ENCODE data around the gene HORMAD2.
"Not testable (repeated sequence)": the region's sequence is repeated elsewhere in the genome, so short reads cannot be mapped to it uniquely, and the experiment has no call there.

Gene HORMAD2

GRCh38 chr22:30200905-30201304 is 120.6 kb downstream of the HORMAD2 start:
- not testable (repeated sequence) for H3K36me3 ChIP-seq (ENCODE audit: control insufficient read depth, insufficient read depth, low read length); H3K4me3 ChIP-seq (ENCODE audit: low read depth, low read length)
- H3K4me1 ChIP-seq (ENCODE audit: control insufficient read depth, insufficient read depth, low read length): peaks cover 20% of the 10 kb centered on the region

GRCh38 chr22:30201945-30202344 is 121.7 kb downstream of the HORMAD2 start:
- Histone ChIP-seq H3K9ac (ENCODE audit: low read length) (no peak overlapping the region), H3K27ac (ENCODE audit: low read depth, low read length) (no peak overlapping the region)

More at GRCh38 chr22:30200905-30201304, 120.6 kb downstream of the HORMAD2 start:
- not testable (repeated sequence) for H3K27ac ChIP-seq (ENCODE audit: low read depth, low read length); H3K9ac ChIP-seq (ENCODE audit: low read length); H3K27me3 ChIP-seq (ENCODE audit: control insufficient read depth, insufficient read depth, low read length); H3K9me3 ChIP-seq (ENCODE audit: control insufficient read depth, insufficient read depth, low read depth, low read length)

GRCh38 chr22:30202531-30203006 is 122.3 kb downstream of the HORMAD2 start:
- peaks cover 6% of the 10 kb centered on the region; the same call in 1 of the 2 replicates for H3K9me3 ChIP-seq (ENCODE audit: control insufficient read depth, insufficient read depth, low read depth, low read length)
- H3K4me3 ChIP-seq (ENCODE audit: low read depth, low read length): no peak overlapping the region
- H3K4me1 ChIP-seq (ENCODE audit: control insufficient read depth, insufficient read depth, low read length): peaks cover 6% of the 10 kb centered on the region; the same call in 1 of the 2 replicates
- H3K36me3 ChIP-seq (ENCODE audit: control insufficient read depth, insufficient read depth, low read length): no peaks in the 10 kb centered on the region
- no peak overlapping the region for H3K27ac ChIP-seq (ENCODE audit: low read depth, low read length)
- no peaks in the 10 kb centered on the region for H3K27me3 ChIP-seq (ENCODE audit: control insufficient read depth, insufficient read depth, low read length)
- H3K9ac ChIP-seq (ENCODE audit: low read length): peak overlapping the region; percentile 7

More at GRCh38 chr22:30201945-30202344, 121.7 kb downstream of the HORMAD2 start:
- H3K27me3 ChIP-seq (ENCODE audit: control insufficient read depth, insufficient read depth, low read length): no peaks in the 10 kb centered on the region
- no peak overlapping the region for H3K4me3 ChIP-seq (ENCODE audit: low read depth, low read length)
- H3K36me3 ChIP-seq (ENCODE audit: control insufficient read depth, insufficient read depth, low read length): no peaks in the 10 kb centered on the region
- peaks cover 6% of the 10 kb centered on the region; the same call in 1 of the 2 replicates for H3K9me3 ChIP-seq (ENCODE audit: control insufficient read depth, insufficient read depth, low read depth, low read length)
- peaks cover 10% of the 10 kb centered on the region for H3K4me1 ChIP-seq (ENCODE audit: control insufficient read depth, insufficient read depth, low read length)

GRCh38 chr22:30204015-30204741 is 123.9 kb downstream of the HORMAD2 start:
- Histone ChIP-seq H3K27ac (ENCODE audit: low read depth, low read length) (no peak overlapping the region), H3K4me1 (ENCODE audit: control insufficient read depth, insufficient read depth, low read length) (peaks cover 13% of the 10 kb centered on the region; the same call in 1 of the 2 replicates)

GRCh38 chr22:30204742-30205111 is 124.5 kb downstream of the HORMAD2 start:
- H3K9me3 ChIP-seq (ENCODE audit: control insufficient read depth, insufficient read depth, low read depth, low read length): peaks cover 6% of the 10 kb centered on the region; the same call in 1 of the 2 replicates
- no peak overlapping the region for H3K4me3 ChIP-seq (ENCODE audit: low read depth, low read length)
- H3K36me3 ChIP-seq (ENCODE audit: control insufficient read depth, insufficient read depth, low read length): no peaks in the 10 kb centered on the region
- H3K27ac ChIP-seq (ENCODE audit: low read depth, low read length): no peak overlapping the region
- H3K4me1 ChIP-seq (ENCODE audit: control insufficient read depth, insufficient read depth, low read length): peaks cover 15% of the 10 kb centered on the region; the same call in 1 of the 2 replicates
- no peaks in the 10 kb centered on the region for H3K27me3 ChIP-seq (ENCODE audit: control insufficient read depth, insufficient read depth, low read length)
- H3K9ac ChIP-seq (ENCODE audit: low read length): no peak overlapping the region

More at GRCh38 chr22:30204015-30204741, 123.9 kb downstream of the HORMAD2 start:
- H3K36me3 ChIP-seq (ENCODE audit: control insufficient read depth, insufficient read depth, low read length): no peaks in the 10 kb centered on the region
- H3K9ac ChIP-seq (ENCODE audit: low read length): no peak overlapping the region
- peaks cover 6% of the 10 kb centered on the region; the same call in 1 of the 2 replicates for H3K9me3 ChIP-seq (ENCODE audit: control insufficient read depth, insufficient read depth, low read depth, low read length)
- no peak overlapping the region for H3K4me3 ChIP-seq (ENCODE audit: low read depth, low read length)
- no peaks in the 10 kb centered on the region for H3K27me3 ChIP-seq (ENCODE audit: control insufficient read depth, insufficient read depth, low read length)

GRCh38 chr22:30205281-30206115 is 125.2 kb downstream of the HORMAD2 start:
- Histone ChIP-seq H3K9ac (ENCODE audit: low read length) (no peak overlapping the region), H3K4me1 (ENCODE audit: control insufficient read depth, insufficient read depth, low read length) (peaks cover 21% of the 10 kb centered on the region), H3K36me3 (ENCODE audit: control insufficient read depth, insufficient read depth, low read length) (no peaks in the 10 kb centered on the region), H3K27ac (ENCODE audit: low read depth, low read length) (no peak overlapping the region), H3K4me3 (ENCODE audit: low read depth, low read length) (no peak overlapping the region), H3K9me3 (ENCODE audit: control insufficient read depth, insufficient read depth, low read depth, low read length) (peaks cover 6% of the 10 kb centered on the region; the same call in 1 of the 2 replicates), H3K27me3 (ENCODE audit: control insufficient read depth, insufficient read depth, low read length) (no peaks in the 10 kb centered on the region)

GRCh38 chr22:30206944-30207343 is 126.7 kb downstream of the HORMAD2 start:
- Histone ChIP-seq H3K9ac (ENCODE audit: low read length) (no peak overlapping the region), H3K27ac (ENCODE audit: low read depth, low read length) (no peak overlapping the region), H3K36me3 (ENCODE audit: control insufficient read depth, insufficient read depth, low read length) (no peaks in the 10 kb centered on the region), H3K4me1 (ENCODE audit: control insufficient read depth, insufficient read depth, low read length) (peaks cover 26% of the 10 kb centered on the region), H3K27me3 (ENCODE audit: control insufficient read depth, insufficient read depth, low read length) (no peaks in the 10 kb centered on the region), H3K4me3 (ENCODE audit: low read depth, low read length) (no peak overlapping the region), H3K9me3 (ENCODE audit: control insufficient read depth, insufficient read depth, low read depth, low read length) (peaks cover 2% of the 10 kb centered on the region; the same call in 1 of the 2 replicates)

- no peaks in the 10 kb centered on the region for H3K36me3 ChIP-seq (ENCODE audit: control insufficient read depth, insufficient read depth, low read length)
- no peak overlapping the region for H3K27ac ChIP-seq (ENCODE audit: low read depth, low read length)
- H3K4me1 ChIP-seq (ENCODE audit: control insufficient read depth, insufficient read depth, low read length): peaks cover 25% of the 10 kb centered on the region
- no peaks in the 10 kb centered on the region for H3K27me3 ChIP-seq (ENCODE audit: control insufficient read depth, insufficient read depth, low read length)
- H3K9me3 ChIP-seq (ENCODE audit: control insufficient read depth, insufficient read depth, low read depth, low read length): no peaks in the 10 kb centered on the region
- no peak overlapping the region for H3K4me3 ChIP-seq (ENCODE audit: low read depth, low read length)
- peak overlapping the region; percentile 14 for H3K9ac ChIP-seq (ENCODE audit: low read length)
Observed at GRCh38 chr22:30208631-30209603, 128.7 kb downstream of the HORMAD2 start.

GRCh38 chr22:30209642-30210041 is 129.4 kb downstream of the HORMAD2 start:
- H3K9ac ChIP-seq (ENCODE audit: low read length): no peak overlapping the region
- H3K4me3 ChIP-seq (ENCODE audit: low read depth, low read length): no peak overlapping the region
- H3K36me3 ChIP-seq (ENCODE audit: control insufficient read depth, insufficient read depth, low read length): no peaks in the 10 kb centered on the region
- H3K27me3 ChIP-seq (ENCODE audit: control insufficient read depth, insufficient read depth, low read length): no peaks in the 10 kb centered on the region
- H3K27ac ChIP-seq (ENCODE audit: low read depth, low read length): no peak overlapping the region
- no peaks in the 10 kb centered on the region for H3K9me3 ChIP-seq (ENCODE audit: control insufficient read depth, insufficient read depth, low read depth, low read length)
- peaks cover 30% of the 10 kb centered on the region for H3K4me1 ChIP-seq (ENCODE audit: control insufficient read depth, insufficient read depth, low read length)

- Histone ChIP-seq H3K4me1 (ENCODE audit: control insufficient read depth, insufficient read depth, low read length) (peaks cover 35% of the 10 kb centered on the region), H3K36me3 (ENCODE audit: control insufficient read depth, insufficient read depth, low read length) (no peaks in the 10 kb centered on the region), H3K27me3 (ENCODE audit: control insufficient read depth, insufficient read depth, low read length) (peaks cover 3% of the 10 kb centered on the region; the same call in 1 of the 2 replicates), H3K27ac (ENCODE audit: low read depth, low read length) (no peak overlapping the region), H3K4me3 (ENCODE audit: low read depth, low read length) (no peak overlapping the region), H3K9ac (ENCODE audit: low read length) (no peak overlapping the region), H3K9me3 (ENCODE audit: control insufficient read depth, insufficient read depth, low read depth, low read length) (no peaks in the 10 kb centered on the region)
Observed at GRCh38 chr22:30210235-30210909, 130.1 kb downstream of the HORMAD2 start.

Measured in HUES6 (cell line).